ENCODE data around the gene GNG4.

DNA sequence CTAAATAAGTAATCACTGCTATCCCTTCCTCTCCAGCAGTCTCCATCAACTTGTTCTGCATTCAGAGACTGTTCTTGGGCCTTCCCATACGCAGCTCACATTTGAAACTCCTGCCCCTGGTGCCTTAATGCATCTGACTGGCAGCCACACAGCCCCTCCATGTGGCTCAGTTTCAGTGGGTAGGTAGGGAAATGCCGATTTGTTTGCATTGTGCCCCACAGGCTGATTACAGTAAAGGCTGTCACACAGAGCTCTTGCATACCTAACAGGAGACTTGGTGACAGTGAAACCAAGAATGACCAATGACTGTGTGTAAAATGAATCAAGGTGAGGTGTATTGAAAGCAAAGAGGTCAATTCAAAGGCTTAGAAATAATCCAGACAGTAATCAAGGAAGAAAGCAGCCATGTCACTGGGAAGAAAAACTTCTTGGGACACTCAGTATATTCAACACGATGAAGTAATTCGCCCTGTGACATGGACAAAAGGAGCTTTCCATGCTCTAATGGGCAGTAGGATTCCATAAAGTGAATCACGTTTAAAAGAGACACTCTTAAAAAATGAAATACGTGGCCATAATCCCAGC is 132.6 kb downstream of the GNG4 start:
- TF ChIP-seq, protein P1, sequence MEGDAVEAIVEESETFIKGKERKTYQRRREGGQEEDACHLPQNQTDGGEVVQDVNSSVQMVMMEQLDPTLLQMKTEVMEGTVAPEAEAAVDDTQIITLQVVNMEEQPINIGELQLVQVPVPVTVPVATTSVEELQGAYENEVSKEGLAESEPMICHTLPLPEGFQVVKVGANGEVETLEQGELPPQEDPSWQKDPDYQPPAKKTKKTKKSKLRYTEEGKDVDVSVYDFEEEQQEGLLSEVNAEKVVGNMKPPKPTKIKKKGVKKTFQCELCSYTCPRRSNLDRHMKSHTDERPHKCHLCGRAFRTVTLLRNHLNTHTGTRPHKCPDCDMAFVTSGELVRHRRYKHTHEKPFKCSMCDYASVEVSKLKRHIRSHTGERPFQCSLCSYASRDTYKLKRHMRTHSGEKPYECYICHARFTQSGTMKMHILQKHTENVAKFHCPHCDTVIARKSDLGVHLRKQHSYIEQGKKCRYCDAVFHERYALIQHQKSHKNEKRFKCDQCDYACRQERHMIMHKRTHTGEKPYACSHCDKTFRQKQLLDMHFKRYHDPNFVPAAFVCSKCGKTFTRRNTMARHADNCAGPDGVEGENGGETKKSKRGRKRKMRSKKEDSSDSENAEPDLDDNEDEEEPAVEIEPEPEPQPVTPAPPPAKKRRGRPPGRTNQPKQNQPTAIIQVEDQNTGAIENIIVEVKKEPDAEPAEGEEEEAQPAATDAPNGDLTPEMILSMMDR (IDR thresholded peaks at IDR 0.05), result no peak
- no peak for TF ChIP-seq POLR2A (IDR thresholded peaks at IDR 0.05)

All from esophagus squamous epithelium (tissue), 4 donors.